H9 (cell line): ENCODE data around the gene ASTN1. TPM values are rescaled to one million over a fixed set of nuclear protein-coding genes. Genes with fewer than 3 reads are reported as not detected.
A peak's percentile ranks its signal among the peaks of the same experiment; 100 is the strongest.

Experiments used
- DNase-seq: peaks from one replicate; pipeline ENCODE4 v3.0.0-alpha.2; 2017
- H2AFZ ChIP-seq: one replicate; pipeline ENCODE4 v1.6.1; 2013; ENCODE audit warnings: mild to moderate bottlenecking, low read length, control low read depth, moderate library complexity
- H2AK5ac ChIP-seq: 2 replicates; pipeline ENCODE4 v1.6.1; 2013; ENCODE audit warnings: low read length, control low read depth, mixed read lengths; ENCODE audit not compliant: insufficient read length
- H2BK120ac ChIP-seq: one replicate; pipeline ENCODE4 v1.6.1; 2013; ENCODE audit warnings: low read depth, mild to moderate bottlenecking, low read length, control low read depth, inconsistent platforms; ENCODE audit not compliant: poor library complexity, severe bottlenecking
- H2BK12ac ChIP-seq: 2 replicates; pipeline ENCODE4 v1.6.1; 2013; ENCODE audit warnings: low read length, control low read depth, mixed read lengths, low read depth; ENCODE audit not compliant: insufficient read length
- H2BK15ac ChIP-seq: 2 replicates; pipeline ENCODE4 v1.6.1; 2013; ENCODE audit warnings: low read depth, low read length, control low read depth
- H2BK20ac ChIP-seq: one replicate; pipeline ENCODE4 v1.6.1; 2013; ENCODE audit warnings: low read depth, mild to moderate bottlenecking, low read length, control low read depth, inconsistent platforms; ENCODE audit not compliant: poor library complexity, severe bottlenecking
- H2BK5ac ChIP-seq: 2 replicates; pipeline ENCODE4 v1.6.1; 2013; ENCODE audit warnings: low read length, control low read depth, mixed read lengths; ENCODE audit not compliant: insufficient read length
- H3K14ac ChIP-seq: 2 replicates; pipeline ENCODE4 v1.6.1; 2013; ENCODE audit warnings: low read length, control low read depth; ENCODE audit not compliant: insufficient read depth
- H3K18ac ChIP-seq: 2 replicates; pipeline ENCODE4 v1.6.1; 2013; ENCODE audit warnings: low read depth, mild to moderate bottlenecking, mixed read lengths, low read length, control low read depth; ENCODE audit not compliant: insufficient read length
- H3K23ac ChIP-seq: 2 replicates; pipeline ENCODE4 v1.6.1; 2013; ENCODE audit warnings: low read length, control low read depth, mixed read lengths, low read depth; ENCODE audit not compliant: insufficient read length
- H3K23me2 ChIP-seq: 2 replicates; pipeline ENCODE4 v1.6.1; 2013; ENCODE audit warnings: low read depth, mild to moderate bottlenecking, mixed read lengths, low read length, control low read depth; ENCODE audit not compliant: insufficient read length, poor library complexity, severe bottlenecking
- H3K27ac ChIP-seq: 2 replicates; pipeline ENCODE4 v1.5.1; 2013; ENCODE audit warnings: low read length, control low read depth, mixed read lengths, low read depth; ENCODE audit not compliant: insufficient read length
- H3K27me3 ChIP-seq: 2 replicates; pipeline ENCODE4 v1.6.1; 2013; ENCODE audit warnings: low read length, control low read depth, inconsistent platforms; ENCODE audit not compliant: insufficient read depth
- H3K4ac ChIP-seq: 2 replicates; pipeline ENCODE4 v1.6.1; 2013; ENCODE audit warnings: low read depth, mild to moderate bottlenecking, control low read depth, inconsistent platforms, low read length, moderate library complexity
- H3K4me1 ChIP-seq: 2 replicates; pipeline ENCODE4 v1.6.1; 2013; ENCODE audit warnings: low read length, control low read depth, inconsistent platforms; ENCODE audit not compliant: insufficient read depth
- H3K4me2 ChIP-seq: 2 replicates; pipeline ENCODE4 v1.6.1; 2013; ENCODE audit warnings: low read length, control low read depth, mixed read lengths; ENCODE audit not compliant: insufficient read length, insufficient read depth
- H3K56ac ChIP-seq: 2 replicates; pipeline ENCODE4 v1.6.1; 2013; ENCODE audit warnings: low read depth, mild to moderate bottlenecking, mixed read lengths, low read length, control low read depth; ENCODE audit not compliant: insufficient read length
- H3K79me1 ChIP-seq: 2 replicates; pipeline ENCODE4 v1.6.1; 2013; ENCODE audit warnings: low read depth, mild to moderate bottlenecking, moderate library complexity, low read length, control low read depth, inconsistent platforms; ENCODE audit not compliant: insufficient read depth, poor library complexity, severe bottlenecking
- H3K79me2 ChIP-seq: 2 replicates; pipeline ENCODE4 v1.6.1; 2013; ENCODE audit warnings: low read length, control low read depth, inconsistent platforms; ENCODE audit not compliant: insufficient read depth
- H3K9ac ChIP-seq: 2 replicates; pipeline ENCODE4 v1.6.1; 2013; ENCODE audit warnings: low read length, control low read depth, mixed read lengths; ENCODE audit not compliant: insufficient read length; ENCODE audit errors: extremely low read depth
- H3K9me3 ChIP-seq: one replicate; pipeline ENCODE4 v1.6.1; 2013; ENCODE audit warnings: low read depth, low read length, inconsistent platforms; ENCODE audit not compliant: control insufficient read depth
- H3T11ph ChIP-seq: one replicate; pipeline ENCODE4 v1.6.1; 2013; ENCODE audit warnings: mild to moderate bottlenecking, low read length, control low read depth, inconsistent platforms
- H4K20me1 ChIP-seq: one replicate; pipeline ENCODE4 v1.6.1; 2013; ENCODE audit not compliant: control insufficient read depth, insufficient read length, insufficient read depth
- H4K5ac ChIP-seq: 2 replicates; pipeline ENCODE4 v1.6.1; 2013; ENCODE audit warnings: low read depth, mild to moderate bottlenecking, mixed read lengths, low read length, control low read depth; ENCODE audit not compliant: insufficient read length
- H4K8ac ChIP-seq: replicated peaks from 2 replicates; pipeline ENCODE4 v1.6.1; 2013; ENCODE audit warnings: low read length, control low read depth, mixed read lengths, low read depth; ENCODE audit not compliant: insufficient read length
- H4K91ac ChIP-seq: 2 replicates; pipeline ENCODE4 v1.6.1; 2013; ENCODE audit warnings: low read depth, mild to moderate bottlenecking, moderate library complexity, mixed read lengths, low read length, control low read depth; ENCODE audit not compliant: insufficient read length
- H3K27ac Mint-ChIP-seq, 3 experiments: 2 replicates in 2 of 3; 3 replicates in 1 of 3; pipeline ENCODE4 v1.8.0; 2020 to 2021; ENCODE audit warnings: mixed read lengths in 3 of 3, mild to moderate bottlenecking in 1 of 3, moderate library complexity in 1 of 3
- H3K27me3 Mint-ChIP-seq: 2 replicates; pipeline ENCODE4 v1.8.0; 2021; ENCODE audit warnings: low read depth, mild to moderate bottlenecking, moderate library complexity, mixed read lengths
- H3K36me3 Mint-ChIP-seq, 3 experiments: 2 replicates in 2 of 3; 3 replicates in 1 of 3; pipeline ENCODE4 v1.8.0; 2020 to 2021; ENCODE audit warnings: low read depth in 3 of 3, mixed read lengths in 3 of 3; ENCODE audit not compliant: insufficient read depth in 1 of 3
- H3K4me1 Mint-ChIP-seq, 2 experiments: 2 replicates each; pipeline ENCODE4 v1.8.0; 2020; ENCODE audit warnings: mixed read lengths in 2 of 2
- H3K4me3 Mint-ChIP-seq, 2 experiments: 2 replicates in 1 of 2; 3 replicates in 1 of 2; pipeline ENCODE4 v1.8.0; 2020 to 2021; ENCODE audit warnings: mild to moderate bottlenecking in 2 of 2, mixed read lengths in 2 of 2, moderate library complexity in 1 of 2
- H3K9me3 Mint-ChIP-seq, 2 experiments: 2 replicates in 1 of 2; 3 replicates in 1 of 2; pipeline ENCODE4 v1.8.0; 2020; ENCODE audit warnings: mild to moderate bottlenecking in 2 of 2, mixed read lengths in 2 of 2, moderate library complexity in 1 of 2
- WGBS: extraction: QIAGEN DNeasy Blood & Tissue Kit; methylation state at CpG from one replicate; pipeline ENCODE4 v1.1.7; 2013; ENCODE audit warnings: missing lambda C conversion rate, low lambda C conversion rate, mixed read lengths; ENCODE audit not compliant: insufficient read length; ENCODE audit errors: extremely low coverage; 5-methylcytosine and 5-hydroxymethylcytosine counted together
- total RNA-seq: library from RNA; stranded (reverse); gene quantifications from 2 replicates; pipeline ENCODE4 v1.2.1, GENCODE V29; 2021
- TF ChIP-seq, protein P1 (sequence below): fragments of 200-600 bp; sonication (generic); conservative IDR thresholded peaks from 3 replicates; pipeline ENCODE4 v1.8.0; 2021; ENCODE audit warnings: antibody characterized with exemption, mild to moderate bottlenecking

The ASTN1 gene
- total RNA-seq, 1 experiment from 2014 or later, result 0.98 TPM

DNA sequence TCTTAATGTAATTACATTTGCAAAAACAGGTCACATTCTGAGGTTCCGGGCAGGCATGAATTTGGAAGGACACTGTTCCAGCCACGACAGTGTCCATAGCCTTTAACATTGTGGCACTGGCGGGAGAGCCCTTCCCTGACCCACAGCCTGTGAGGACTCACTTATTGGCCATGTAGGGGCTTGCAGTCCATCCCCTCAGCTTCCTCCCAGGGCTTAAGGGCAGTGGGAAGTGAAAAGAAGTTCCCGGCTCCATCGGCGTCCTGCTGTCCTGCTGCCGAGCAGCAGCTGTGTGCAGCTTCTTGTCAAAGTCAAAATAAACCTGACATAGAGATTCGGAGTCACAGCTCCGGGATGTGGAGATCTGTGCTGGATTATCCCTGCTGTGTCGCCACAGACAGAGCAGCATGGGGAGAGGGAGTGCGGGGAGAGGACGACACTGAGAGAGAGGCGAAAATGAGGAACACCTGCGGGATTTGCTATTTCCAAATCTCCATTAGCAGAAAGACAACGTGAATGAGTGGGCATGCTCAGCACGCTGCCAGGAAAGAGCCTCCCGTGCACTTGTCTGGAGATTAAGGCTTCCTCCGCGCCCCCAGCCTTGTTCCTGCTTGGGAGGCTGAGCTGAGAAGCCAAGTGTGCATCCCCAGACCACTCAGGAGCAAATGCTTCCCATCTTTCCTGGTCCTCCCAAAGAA lies 260.3 kb downstream of the ASTN1 start:
- H3K4me3 Mint-ChIP-seq, result peak overlapping the region; percentile 23 to 68; a peak in 4 of 5 replicates
- no peak overlapping the region for H3K4me2 ChIP-seq

More for the DNA sequence above, 260.3 kb downstream of the ASTN1 start:
- Histone ChIP-seq H3K79me2 (no peaks in the 10 kb centered on the region), H2BK12ac (no peak overlapping the region), H4K5ac (no peak overlapping the region), H3K56ac (no peak overlapping the region), H2AFZ (no peak overlapping the region), H3K23ac (no peak overlapping the region), H2BK5ac (no peak overlapping the region), H4K91ac (no peak overlapping the region), H3K27me3 (no peaks in the 10 kb centered on the region), H3T11ph (no peak overlapping the region), H4K8ac (no peak overlapping the region), H3K27ac (no peak overlapping the region), H3K79me1 (no peaks in the 10 kb centered on the region), H4K20me1 (no peaks in the 10 kb centered on the region), H2AK5ac (no peak overlapping the region), H3K4me1 (no peaks in the 10 kb centered on the region; the same call in 1 of the 2 replicates), H2BK15ac (no peak overlapping the region), H3K14ac (no peak overlapping the region; the same call in 1 of the 2 replicates), H3K18ac (no peak overlapping the region), H3K23me2 (no peaks in the 10 kb centered on the region), H2BK20ac (no peak overlapping the region), H3K9ac (no peak overlapping the region), H2BK120ac (no peak overlapping the region), H3K9me3 (no peaks in the 10 kb centered on the region), H3K4ac (no peak overlapping the region)
- TF ChIP-seq, protein P1, sequence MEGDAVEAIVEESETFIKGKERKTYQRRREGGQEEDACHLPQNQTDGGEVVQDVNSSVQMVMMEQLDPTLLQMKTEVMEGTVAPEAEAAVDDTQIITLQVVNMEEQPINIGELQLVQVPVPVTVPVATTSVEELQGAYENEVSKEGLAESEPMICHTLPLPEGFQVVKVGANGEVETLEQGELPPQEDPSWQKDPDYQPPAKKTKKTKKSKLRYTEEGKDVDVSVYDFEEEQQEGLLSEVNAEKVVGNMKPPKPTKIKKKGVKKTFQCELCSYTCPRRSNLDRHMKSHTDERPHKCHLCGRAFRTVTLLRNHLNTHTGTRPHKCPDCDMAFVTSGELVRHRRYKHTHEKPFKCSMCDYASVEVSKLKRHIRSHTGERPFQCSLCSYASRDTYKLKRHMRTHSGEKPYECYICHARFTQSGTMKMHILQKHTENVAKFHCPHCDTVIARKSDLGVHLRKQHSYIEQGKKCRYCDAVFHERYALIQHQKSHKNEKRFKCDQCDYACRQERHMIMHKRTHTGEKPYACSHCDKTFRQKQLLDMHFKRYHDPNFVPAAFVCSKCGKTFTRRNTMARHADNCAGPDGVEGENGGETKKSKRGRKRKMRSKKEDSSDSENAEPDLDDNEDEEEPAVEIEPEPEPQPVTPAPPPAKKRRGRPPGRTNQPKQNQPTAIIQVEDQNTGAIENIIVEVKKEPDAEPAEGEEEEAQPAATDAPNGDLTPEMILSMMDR, result no peak
- Mint-ChIP-seq H3K9me3 (no peaks in the 10 kb centered on the region), H3K4me1 (peaks cover 14 to 25% of the 10 kb centered on the region in 2 experiments), H3K27me3 (peaks cover 16% of the 10 kb centered on the region), H3K27ac (peak overlapping the region in 1 of 3 experiments; percentile 39; a peak in 1 of 7 replicates), H3K36me3 (no peaks in the 10 kb centered on the region; a peak in 1 of 7 replicates)
- WGBS, result no CpG with 5 or more reads among the region's 19 CpGs
- DNase-seq, result no peak
